GM12878 (cell line): Measurements from ENCODE around the gene ZNF574. TPM values are rescaled to one million over a fixed set of nuclear protein-coding genes. Genes with fewer than 3 reads are reported as not detected.

ENCODE experiments used
- ATAC-seq: fragments of 200-7000 bp; cut with Tn5 transposase; 3 replicates; pipeline ENCODE4 v1.9.1; 2020; ENCODE audit warnings: mild to moderate bottlenecking, moderate library complexity
- BruUV-seq: library from RNA; stranded (reverse); fragments of 400-500 nt; replicated peaks from 2 replicates; lab custom pipeline; 2021; lab: Mats Ljungman, UMichigan
- CTCF ChIA-PET: fragments of 300-600 bp; sonication (Branson Sonifier 250); formaldehyde crosslinking; extraction: SDS; loops from one replicate; lab custom pipeline; 2021; ENCODE audit warnings: inconsistent platforms; lab: Yijun Ruan, JAX
- POLR2A ChIA-PET: fragments of 350-600 bp; formaldehyde crosslinking; extraction: SDS; loops from one replicate; lab custom pipeline; 2021; ENCODE audit warnings: inconsistent platforms; lab: Charles Lee
- RAD21 ChIA-PET: fragments of 300-600 bp; sonication (Branson Sonifier 250); formaldehyde crosslinking; loops from one replicate; lab custom pipeline; 2023; ENCODE audit warnings: antibody characterized with exemption; ENCODE audit not compliant: unreplicated experiment; lab: Charles Lee
- SMC1A ChIA-PET: fragments of 300-600 bp; sonication (Branson Sonifier 250); formaldehyde crosslinking; loops from one replicate; lab custom pipeline; 2023; ENCODE audit not compliant: unreplicated experiment, uncharacterized antibody; lab: Charles Lee
- DNase-seq: peaks from one replicate; pipeline ENCODE4 v3.0.0-alpha.2; 2011; ENCODE audit warnings: low read depth, low spot score
- FAIRE-seq: peaks from 3 replicates; lab custom pipeline; 2011; peaks lifted over from hg19 to GRCh38; lab: Jason Lieb, UNC
- H2AFZ ChIP-seq: 2 replicates; pipeline ENCODE4 v1.6.0; 2011; ENCODE audit warnings: low read depth, low read length, control low read depth; ENCODE audit not compliant: control insufficient read depth
- H3K27ac ChIP-seq: 2 replicates; pipeline ENCODE4 v1.5.1; 2011; ENCODE audit warnings: control low read depth; ENCODE audit not compliant: control insufficient read depth, insufficient read depth
- H3K27me3 ChIP-seq, 2 experiments: replicated peaks in 1 of 2; 2 replicates each; pipeline versions ENCODE4 v1.6.0 to v1.6.1; 2011; ENCODE audit warnings: low read length in 1 of 2; ENCODE audit not compliant: control insufficient read depth in 2 of 2, insufficient read depth in 2 of 2
- H3K36me3 ChIP-seq, 2 experiments: 2 replicates each; pipeline ENCODE4 v1.5.1; 2011; ENCODE audit warnings: low read length in 1 of 2; ENCODE audit not compliant: control insufficient read depth in 2 of 2, insufficient read depth in 2 of 2
- H3K4me1 ChIP-seq: 2 replicates; pipeline ENCODE4 v1.6.1; 2011; ENCODE audit warnings: mild to moderate bottlenecking, low read length, moderate library complexity, mixed read lengths; ENCODE audit not compliant: control insufficient read depth, insufficient read depth
- H3K4me2 ChIP-seq: 2 replicates; pipeline ENCODE4 v1.6.0; 2011; ENCODE audit warnings: control low read depth; ENCODE audit not compliant: control insufficient read depth, insufficient read depth
- H3K4me3 ChIP-seq: fragments of 200-600 bp; sonication (generic); 2 replicates; pipeline ENCODE4 v1.5.1; 2016
- H3K79me2 ChIP-seq: 2 replicates; pipeline ENCODE4 v1.6.0; 2011; ENCODE audit warnings: low read length; ENCODE audit not compliant: control insufficient read depth, insufficient read depth
- H3K9ac ChIP-seq: 2 replicates; pipeline ENCODE4 v1.8.0; 2011; ENCODE audit warnings: low read length, control low read depth, mixed read lengths; ENCODE audit not compliant: control insufficient read depth, insufficient read depth
- H3K9me3 ChIP-seq: replicated peaks from 3 replicates; pipeline ENCODE4 v1.5.1; 2011; ENCODE audit warnings: mild to moderate bottlenecking, low read length; ENCODE audit not compliant: control insufficient read depth, insufficient read depth
- H4K20me1 ChIP-seq: 2 replicates; pipeline ENCODE4 v1.6.0; 2011; ENCODE audit not compliant: control insufficient read depth, insufficient read depth
- ASH2L ChIP-seq: fragments of 300-600, 200-600 bp; sonication (generic); IDR thresholded peaks from 2 replicates; pipeline ENCODE4 v1.6.1; 2017; ENCODE audit warnings: low read depth, mild to moderate bottlenecking, borderline replicate concordance
- BCL3 ChIP-seq: IDR thresholded peaks from 2 replicates; pipeline ENCODE4 v1.6.1; 2011; ENCODE audit warnings: borderline replicate concordance, low read depth, mild to moderate bottlenecking, moderate library complexity, low read length; ENCODE audit not compliant: insufficient read depth, poor library complexity, severe bottlenecking
- CBX5 ChIP-seq: sonication (generic); IDR thresholded peaks from 2 replicates; pipeline ENCODE4 v1.6.1; 2016; ENCODE audit warnings: low read depth, moderate library complexity, mild to moderate bottlenecking, inconsistent platforms
- E4F1 ChIP-seq: fragments of 450-650 bp; IDR thresholded peaks from 2 replicates; pipeline ENCODE4 v1.6.1; 2018; ENCODE audit warnings: borderline replicate concordance, mild to moderate bottlenecking; ENCODE audit not compliant: partially characterized antibody
- NR2C2 ChIP-seq: IDR thresholded peaks from 2 replicates; pipeline ENCODE4 v1.6.1; 2011; ENCODE audit warnings: borderline replicate concordance, low read depth; ENCODE audit not compliant: control insufficient read depth, insufficient read length
- PBX3 ChIP-seq: IDR thresholded peaks from 2 replicates; pipeline ENCODE4 v1.6.1; 2011; ENCODE audit warnings: mild to moderate bottlenecking, low read depth, low read length, moderate library complexity; ENCODE audit not compliant: insufficient replicate concordance
- SREBF2 ChIP-seq: IDR thresholded peaks from 2 replicates; pipeline ENCODE4 v1.6.1; 2012; ENCODE audit warnings: mild to moderate bottlenecking, low read length
- TCF3 ChIP-seq: IDR thresholded peaks from 2 replicates; pipeline ENCODE4 v1.6.1; 2012; ENCODE audit warnings: low read depth, mild to moderate bottlenecking, low read length, borderline replicate concordance; ENCODE audit not compliant: insufficient read depth
- USF2 ChIP-seq: IDR thresholded peaks from 2 replicates; pipeline ENCODE4 v1.6.1; 2011; ENCODE audit warnings: low read depth, low read length, improper control_type of control experiment, borderline replicate concordance
- YBX1 ChIP-seq: fragments of 450-650 bp; IDR thresholded peaks from 2 replicates; pipeline ENCODE4 v1.6.1; 2016; ENCODE audit warnings: antibody characterized with exemption
- ZNF687 ChIP-seq: fragments of 450-650 bp; IDR thresholded peaks from 2 replicates; pipeline ENCODE4 v1.6.1; 2017; ENCODE audit warnings: mild to moderate bottlenecking, moderate library complexity
- WGBS: methylation state at CpG from one replicate; pipeline ENCODE4 v1.1.6; 2016; ENCODE audit warnings: low lambda C conversion rate; ENCODE audit not compliant: insufficient replicate concordance, insufficient coverage; ENCODE audit errors: missing lambda C conversion rate; 5-methylcytosine and 5-hydroxymethylcytosine counted together
- in situ Hi-C: fragments of 300-500 bp; cut with MboI; formaldehyde crosslinking; loops from 9 replicates; pipeline ENCODE4 v1.14.3; 2018; ENCODE audit warnings: mixed read lengths
- intact Hi-C: fragments of 100-400 bp; cut with micrococcal nuclease; formaldehyde crosslinking; loops from one replicate; pipeline ENCODE4 v1.14.2; 2022; ENCODE audit not compliant: unreplicated experiment
- polyA plus RNA-seq, 11 experiments: library from polyadenylated mRNA; depleted of rRNA in 4 of 11; unstranded in 6 of 11; stranded (reverse) in 5 of 11; fragments of >200 nt; fragmentation: Nextera tagmentation in 4 of 11; fragmentation: Illumina TruSeq in 1 of 11; extraction: Ambion mirVana in 4 of 11; extraction: Trizol in 1 of 11; gene quantifications; 1 replicate in 1 of 11; 2 replicates in 10 of 11; pipeline versions ENCODE4 v1.2.1 to v1.2.3, GENCODE V29; 2011 to 2016; ENCODE audit warnings: inconsistent platforms in 2 of 11, missing spikeins in 2 of 11, low read depth in 1 of 11
- total RNA-seq, 4 experiments: library from RNA; depleted of rRNA in 3 of 4; stranded (reverse); fragments of >200 nt in 3 of 4; fragmentation: Illumina TruSeq in 1 of 4; extraction: Trizol in 1 of 4; gene quantifications; 2 replicates each; pipeline versions ENCODE4 v1.2.1 to v1.2.3, GENCODE V29; 2013 to 2021

The ZNF574 gene
- total and polyA plus RNA-seq, 10 of the 15 experiments (the other 5 are each of a cell fraction or from before 2014, with no cell fraction given): 0.32 to 25.6 (median 11.4) TPM

- RAD21 ChIA-PET: no interaction called here
- Histone ChIP-seq H3K4me2 (no peak overlapping the region), H3K27ac (no peak overlapping the region), H3K9me3 (no peaks in the 10 kb centered on the region), H3K9ac (no peak overlapping the region), H3K79me2 (no peaks in the 10 kb centered on the region), H3K4me1 (no peaks in the 10 kb centered on the region), H2AFZ (no peak overlapping the region), H3K36me3 (no peaks in the 10 kb centered on the region; a peak in 1 of 4 replicates), H3K4me3 (no peak overlapping the region), H3K27me3 (no peaks in the 10 kb centered on the region; a peak in 1 of 4 replicates), H4K20me1 (no peaks in the 10 kb centered on the region)
- WGBS: 29% methylated on average over 9 of the region's 13 CpGs
- intact Hi-C loops: no loop called here
- BruUV-seq: no TSS peak
- FAIRE-seq (no peak), DNase-seq (no peak), ATAC-seq (no peak)
- in situ Hi-C loops: no loop called here
- POLR2A ChIA-PET: interaction anchor here (0.7 kb wide), 1 partner anchor 626 kb away, joined by 3 read pairs; no protein-coding TSS in a partner anchor
- SMC1A ChIA-PET: no interaction called here
- CTCF ChIA-PET: interaction anchor here (0.7 kb wide), 1 partner anchor 43 kb away, joined by 3 read pairs; no protein-coding TSS in a partner anchor
- TF ChIP-seq ZNF687 (no peak), ASH2L (no peak), SREBF2 (no peak), BCL3 (no peak), CBX5 (no peak), NR2C2 (no peak), PBX3 (no peak), TCF3 (no peak), E4F1 (no peak), USF2 (no peak), YBX1 (no peak)
Measured at GRCh38 chr19:42059196-42059595, 16.8 kb upstream of the ZNF574 start.
